ENCODE results near the gene CDKN1B. TPM values are rescaled to one million over a fixed set of nuclear protein-coding genes. Genes with fewer than 3 reads are reported as not detected.

Gene CDKN1B
- total and polyA plus RNA-seq, 2 experiments from 2014 or later = 9.3 to 27.9 TPM

- TF ChIP-seq ZNF462 (CRISPR knock-in tag; IDR thresholded peaks at IDR 0.05) (no peak), CREB1 (CRISPR knock-in tag; IDR thresholded peaks at IDR 0.05; ENCODE audit: low read depth) (no peak)
Observed at GRCh38 chr12:12718853-12719252, 1.7 kb downstream of the CDKN1B start (continued).

- ATAC-seq (no peak), DNase-seq (ENCODE audit: low spot score) (no peak)
- peaks cover 67% of the 10 kb centered on the region for H3K27me3 ChIP-seq (ENCODE audit: insufficient read depth)
- peak overlapping the region; percentile 98 for H3K4me3 ChIP-seq
- peaks cover 12% of the 10 kb centered on the region for H3F3A ChIP-seq (replicated peaks; ENCODE audit: low read depth)
- Mint-ChIP-seq H3K4me1 (peaks cover 56% of the 10 kb centered on the region), H3K27ac (no peak overlapping the region), H3K27me3 (ENCODE audit: insufficient read depth, low read depth, poor library complexity) (peaks cover 21% of the 10 kb centered on the region), H3K36me3 (ENCODE audit: low read depth) (peaks cover 46% of the 10 kb centered on the region), H3K4me3 (peak overlapping the region; percentile 96), H3K9me3 (no peaks in the 10 kb centered on the region)
- peaks cover 14% of the 10 kb centered on the region for H3K36me3 ChIP-seq (ENCODE audit: insufficient read depth)
- H3K27ac ChIP-seq (ENCODE audit: low read depth) = no peak overlapping the region
- H2AFZ ChIP-seq = no peak overlapping the region
- H3K9me2 ChIP-seq (ENCODE audit: insufficient read depth) = no peaks in the 10 kb centered on the region
- peak overlapping the region; percentile 97 for H3K4me2 ChIP-seq
- peaks cover 52% of the 10 kb centered on the region for H3K4me1 ChIP-seq (ENCODE audit: insufficient read depth)
- peaks cover 34% of the 10 kb centered on the region for H3K79me2 ChIP-seq (replicated peaks; ENCODE audit: insufficient read depth)
- peaks cover 26% of the 10 kb centered on the region for H4K20me1 ChIP-seq (replicated peaks; ENCODE audit: insufficient read depth)
- TF ChIP-seq REST (IDR thresholded peaks at IDR 0.05; ENCODE audit: unreplicated experiment) (no peak), CREB1 (CRISPR knock-in tag; IDR thresholded peaks at IDR 0.05; ENCODE audit: low read depth) (no peak), JUNB (IDR thresholded peaks at IDR 0.05; ENCODE audit: unreplicated experiment) (no peak), ZNF114 (CRISPR knock-in tag; IDR thresholded peaks at IDR 0.05) (no peak), EZH2phosphoT487 (IDR thresholded peaks at IDR 0.05; ENCODE audit: unreplicated experiment) (no peak), STAT1 (IDR thresholded peaks at IDR 0.05; ENCODE audit: unreplicated experiment) (no peak), ETS1 (IDR thresholded peaks at IDR 0.05) (no peak), CTCF (conservative IDR thresholded peaks at IDR 0.05; ENCODE audit: low read depth in 2 of 2) (no peak)
Observed at GRCh38 chr12:12719496-12719895, 2.3 kb downstream of the CDKN1B start.

Measured in GM23338 (cell line).